ENCODE data around the gene MYO1H.

MYO1H gene, protein sequence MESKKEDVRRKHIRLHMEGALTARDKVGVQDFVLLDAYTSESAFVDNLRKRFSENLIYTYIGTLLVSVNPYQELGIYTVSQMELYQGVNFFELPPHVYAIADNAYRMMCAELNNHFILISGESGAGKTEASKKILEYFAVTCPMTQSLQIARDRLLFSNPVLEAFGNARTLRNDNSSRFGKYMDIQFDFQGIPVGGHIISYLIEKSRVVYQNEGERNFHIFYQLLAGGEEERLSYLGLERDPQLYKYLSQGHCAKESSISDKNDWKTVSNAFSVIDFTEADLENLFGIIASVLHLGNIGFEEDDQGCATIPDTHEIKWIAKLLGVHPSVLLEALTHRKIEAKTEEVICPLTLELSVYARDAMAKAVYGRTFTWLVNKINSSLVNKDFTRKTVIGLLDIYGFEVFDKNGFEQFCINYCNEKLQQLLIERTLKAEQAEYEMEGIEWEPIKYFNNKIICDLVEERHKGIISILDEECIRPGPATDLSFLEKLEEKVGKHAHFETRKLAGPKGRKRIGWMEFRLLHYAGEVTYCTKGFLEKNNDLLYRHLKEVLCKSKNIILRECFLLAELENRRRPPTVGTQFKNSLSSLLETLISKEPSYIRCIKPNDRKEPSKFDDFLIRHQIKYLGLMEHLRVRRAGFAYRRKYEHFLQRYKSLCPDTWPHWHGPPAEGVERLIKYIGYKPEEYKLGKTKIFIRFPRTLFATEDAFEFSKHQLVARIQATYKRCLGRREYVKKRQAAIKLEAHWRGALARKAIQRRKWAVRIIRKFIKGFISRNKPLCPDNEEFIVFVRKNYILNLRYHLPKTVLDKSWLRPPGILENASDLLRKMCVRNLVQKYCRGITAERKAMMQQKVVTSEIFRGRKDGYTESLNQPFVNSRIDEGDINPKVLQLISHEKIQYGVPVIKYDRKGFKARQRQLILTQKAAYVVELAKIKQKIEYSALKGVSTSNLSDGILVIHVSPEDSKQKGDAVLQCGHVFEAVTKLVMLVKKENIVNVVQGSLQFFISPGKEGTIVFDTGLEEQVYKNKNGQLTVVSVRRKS

DNA sequence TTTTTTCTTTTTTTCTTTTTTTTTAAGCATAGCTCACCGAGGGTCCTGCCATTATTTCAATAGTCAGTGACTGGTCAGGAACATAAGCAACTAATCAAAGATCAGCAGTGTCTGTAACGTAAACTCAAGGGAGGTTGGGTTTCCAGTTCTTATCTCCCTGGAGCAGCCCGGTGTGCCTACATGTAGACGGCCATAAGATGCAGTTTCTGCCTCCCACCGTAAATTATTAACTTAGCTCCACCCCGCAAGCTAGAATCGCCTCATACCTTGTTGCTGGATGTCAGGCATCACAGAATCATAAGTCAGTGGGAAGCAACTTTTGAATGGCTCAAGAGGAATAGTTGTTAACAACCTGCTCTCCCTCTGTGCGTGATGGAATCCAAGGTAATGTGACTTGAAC is at the start of gene MYO1H:
Gene MYO1H, plus strand, starts transcription at position 312 of the 400 bp plus-strand sequence. Its CDS starts 61 bp downstream, at position 373.
- no peaks in the 10 kb centered on the region for H3K36me3 ChIP-seq (ENCODE audit: insufficient read depth, low read length)
- no peak for DNase-seq (ENCODE audit: low read depth, low spot score)
- no peak within 1 kb of the TSS for H3K4me3 ChIP-seq
- no peak within 1 kb of the TSS for H3K9ac ChIP-seq (ENCODE audit: insufficient read length)
- H3K27ac ChIP-seq: no peak within 1 kb of the TSS
- no peak for TF ChIP-seq POLR2AphosphoS5 (IDR thresholded peaks at IDR 0.05; ENCODE audit: borderline replicate concordance, low read depth, low read length)
- TF ChIP-seq FOXP2 (optimal IDR thresholded peaks at IDR 0.05; ENCODE audit: control extremely low read depth, extremely low read length, insufficient read depth): no peak
- no peak for TF ChIP-seq EZH2 (IDR thresholded peaks at IDR 0.05)
- no peaks in the 10 kb centered on the region for H3K9me3 ChIP-seq (ENCODE audit: low read depth, low read length)

DNA sequence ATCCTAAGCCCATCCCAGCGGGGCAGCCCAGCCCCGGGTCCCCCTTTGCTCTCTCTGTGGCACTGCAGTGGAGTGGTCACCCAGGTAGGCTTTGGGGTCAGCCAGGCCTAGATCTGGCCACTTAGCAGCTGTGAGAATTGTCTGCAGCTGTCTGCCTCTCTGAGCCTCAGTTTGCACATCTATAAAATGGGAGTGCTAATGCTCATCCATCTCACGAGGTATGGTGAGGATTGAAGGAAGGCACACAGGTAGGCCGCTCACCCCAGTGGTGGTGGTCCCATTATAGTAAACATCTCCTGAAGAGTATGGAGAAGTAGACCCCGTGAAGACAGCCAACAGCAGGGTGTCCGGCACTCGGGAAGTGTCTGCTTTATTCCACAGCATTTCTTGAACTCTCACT is 47.9 kb upstream of the MYO1H start:
- no peak overlapping the region for H3K4me3 ChIP-seq
- no peak for TF ChIP-seq FOXP2 (optimal IDR thresholded peaks at IDR 0.05; ENCODE audit: control extremely low read depth, extremely low read length, insufficient read depth)
- no peak for TF ChIP-seq POLR2AphosphoS5 (IDR thresholded peaks at IDR 0.05; ENCODE audit: borderline replicate concordance, low read depth, low read length)
- no peak for TF ChIP-seq EZH2 (IDR thresholded peaks at IDR 0.05)
- no peak overlapping the region for H3K9ac ChIP-seq (ENCODE audit: insufficient read length)
- no peak overlapping the region for H3K27ac ChIP-seq
- no peaks in the 10 kb centered on the region for H3K9me3 ChIP-seq (ENCODE audit: low read depth, low read length)
- no peak for DNase-seq (ENCODE audit: low read depth, low spot score)
- no peaks in the 10 kb centered on the region for H3K36me3 ChIP-seq (ENCODE audit: insufficient read depth, low read length)

DNA sequence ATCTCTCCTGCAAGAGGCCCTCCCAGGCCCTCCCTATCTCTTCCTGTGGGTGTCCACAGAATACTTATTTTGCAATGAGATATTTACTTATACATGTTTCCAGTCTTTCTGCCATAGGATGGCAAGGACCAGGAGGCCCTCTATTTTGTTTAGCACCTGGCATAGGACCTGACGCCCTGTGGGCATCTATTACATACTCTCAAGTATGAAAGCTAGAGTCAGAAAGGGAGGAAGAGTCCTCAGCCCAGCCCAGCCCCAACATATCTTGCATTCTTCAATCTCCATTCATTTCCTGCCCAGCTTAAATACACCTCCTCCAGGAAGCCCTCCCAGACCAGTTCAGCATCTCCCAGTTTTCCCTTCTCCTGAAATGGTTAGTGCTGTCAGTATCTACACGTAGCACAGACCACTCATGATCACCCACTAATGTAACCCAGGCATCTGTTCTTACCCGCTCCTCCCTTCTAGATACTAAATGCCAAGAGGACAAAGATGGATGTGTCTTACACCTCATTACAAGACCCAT is 46.0 kb upstream of the MYO1H start:
- Histone ChIP-seq H3K9ac (ENCODE audit: insufficient read length) (no peak overlapping the region), H3K4me3 (no peak overlapping the region), H3K27ac (no peak overlapping the region), H3K36me3 (ENCODE audit: insufficient read depth, low read length) (no peaks in the 10 kb centered on the region), H3K9me3 (ENCODE audit: low read depth, low read length) (no peaks in the 10 kb centered on the region)
- no peak for DNase-seq (ENCODE audit: low read depth, low spot score)
- TF ChIP-seq POLR2AphosphoS5 (IDR thresholded peaks at IDR 0.05; ENCODE audit: borderline replicate concordance, low read depth, low read length): no peak
- TF ChIP-seq FOXP2 (optimal IDR thresholded peaks at IDR 0.05; ENCODE audit: control extremely low read depth, extremely low read length, insufficient read depth): no peak
- TF ChIP-seq EZH2 (IDR thresholded peaks at IDR 0.05): no peak

DNA sequence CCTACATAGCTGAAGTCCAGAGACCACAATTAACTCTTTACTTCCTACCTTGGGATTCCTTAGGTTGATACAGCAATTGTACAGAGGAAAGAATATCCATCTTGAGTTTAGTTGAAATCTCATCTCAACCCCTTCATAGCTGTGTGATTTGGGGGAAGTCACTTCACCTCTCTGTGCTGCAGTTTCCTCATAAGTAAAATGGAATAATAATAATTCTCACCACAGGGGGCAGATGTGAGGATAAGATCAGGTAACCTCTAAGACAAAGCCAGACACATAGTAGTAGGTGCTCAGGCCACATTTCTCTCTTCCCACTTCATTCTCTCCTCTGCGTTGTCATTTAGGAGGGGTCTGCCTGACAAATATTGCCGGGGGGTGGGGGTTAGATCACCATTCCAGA is 45.3 kb upstream of the MYO1H start:
- no peak overlapping the region for H3K27ac ChIP-seq
- TF ChIP-seq FOXP2 (optimal IDR thresholded peaks at IDR 0.05; ENCODE audit: control extremely low read depth, extremely low read length, insufficient read depth): no peak
- TF ChIP-seq EZH2 (IDR thresholded peaks at IDR 0.05): no peak
- TF ChIP-seq POLR2AphosphoS5 (IDR thresholded peaks at IDR 0.05; ENCODE audit: borderline replicate concordance, low read depth, low read length): no peak
- DNase-seq (ENCODE audit: low read depth, low spot score): no peak
- no peak overlapping the region for H3K9ac ChIP-seq (ENCODE audit: insufficient read length)
- no peaks in the 10 kb centered on the region for H3K9me3 ChIP-seq (ENCODE audit: low read depth, low read length)
- H3K36me3 ChIP-seq (ENCODE audit: insufficient read depth, low read length): no peaks in the 10 kb centered on the region
- H3K4me3 ChIP-seq: no peak overlapping the region

DNA sequence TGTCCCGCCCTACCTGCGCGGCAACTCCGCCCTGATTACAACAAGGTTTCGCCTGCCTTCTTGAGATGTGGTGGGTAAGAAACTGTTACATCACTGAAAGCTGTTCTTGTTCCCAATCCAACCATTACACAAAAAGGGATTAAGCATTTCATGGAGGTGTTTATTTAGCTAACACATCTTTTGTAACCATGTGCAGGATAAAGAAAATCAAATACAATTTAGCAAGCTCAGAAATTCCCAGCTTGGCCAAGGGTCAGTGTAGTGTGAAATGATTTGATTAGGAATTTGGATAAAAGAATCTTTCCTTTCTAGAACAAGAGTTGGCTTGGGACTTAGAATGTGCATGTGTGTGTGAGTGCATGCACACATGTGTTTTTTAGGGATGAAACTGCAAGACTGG is 44.9 kb upstream of the MYO1H start:
- H3K27ac ChIP-seq: no peak overlapping the region
- TF ChIP-seq FOXP2 (optimal IDR thresholded peaks at IDR 0.05; ENCODE audit: control extremely low read depth, extremely low read length, insufficient read depth) (no peak), POLR2AphosphoS5 (IDR thresholded peaks at IDR 0.05; ENCODE audit: borderline replicate concordance, low read depth, low read length) (no peak), EZH2 (IDR thresholded peaks at IDR 0.05) (no peak)
- H3K9me3 ChIP-seq (ENCODE audit: low read depth, low read length): no peaks in the 10 kb centered on the region
- H3K4me3 ChIP-seq: no peak overlapping the region
- no peak overlapping the region for H3K9ac ChIP-seq (ENCODE audit: insufficient read length)
- no peaks in the 10 kb centered on the region for H3K36me3 ChIP-seq (ENCODE audit: insufficient read depth, low read length)
- no peak for DNase-seq (ENCODE audit: low read depth, low spot score)

DNA sequence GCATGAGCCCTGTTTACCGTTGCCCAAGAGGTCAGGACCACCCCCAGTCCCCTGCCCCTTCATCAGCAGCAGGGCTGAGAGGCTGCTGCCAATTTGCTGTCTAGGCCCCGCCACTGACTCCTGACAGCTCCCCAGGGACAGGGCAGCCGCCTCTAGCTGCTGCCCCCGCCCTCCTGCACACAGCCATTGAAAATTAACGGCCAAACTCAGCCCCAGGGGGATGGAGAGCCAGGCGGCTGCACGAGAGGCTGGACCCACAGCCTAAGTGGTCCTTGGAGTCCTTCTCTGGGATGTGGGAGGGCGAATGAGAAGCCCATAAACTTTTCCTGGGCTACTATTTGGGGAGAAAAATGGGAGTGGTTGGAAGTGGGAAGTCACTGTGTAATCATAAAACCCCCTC is 43.2 kb upstream of the MYO1H start:
- no peak for DNase-seq (ENCODE audit: low read depth, low spot score)

DNA sequence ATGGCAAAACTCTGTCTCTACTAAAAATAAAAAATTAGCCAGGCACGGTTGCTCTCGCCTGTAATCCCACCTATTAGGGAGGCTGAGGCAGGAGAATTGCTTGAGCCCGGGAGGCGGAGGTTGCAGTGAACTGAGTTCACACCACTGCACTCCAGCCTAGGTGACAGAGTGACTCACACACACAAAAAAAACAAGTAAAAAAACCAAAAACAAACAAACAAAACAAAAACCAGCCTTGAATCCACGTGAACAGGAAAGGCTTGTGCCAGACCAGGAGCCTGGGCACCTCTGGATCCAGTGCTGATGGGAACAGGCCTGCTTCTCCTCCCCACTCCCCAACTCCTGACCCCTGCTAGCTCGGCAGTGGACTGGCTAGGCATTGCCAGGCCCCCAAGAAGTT is 42.2 kb upstream of the MYO1H start:
- Histone ChIP-seq H3K27ac (no peak overlapping the region), H3K9me3 (ENCODE audit: low read depth, low read length) (no peaks in the 10 kb centered on the region), H3K36me3 (ENCODE audit: insufficient read depth, low read length) (no peaks in the 10 kb centered on the region), H3K4me3 (no peak overlapping the region), H3K9ac (ENCODE audit: insufficient read length) (no peak overlapping the region)
- DNase-seq (ENCODE audit: low read depth, low spot score): no peak
- no peak for TF ChIP-seq FOXP2 (optimal IDR thresholded peaks at IDR 0.05; ENCODE audit: control extremely low read depth, extremely low read length, insufficient read depth)
- no peak for TF ChIP-seq EZH2 (IDR thresholded peaks at IDR 0.05)
- no peak for TF ChIP-seq POLR2AphosphoS5 (IDR thresholded peaks at IDR 0.05; ENCODE audit: borderline replicate concordance, low read depth, low read length)

More for the DNA sequence above, 43.2 kb upstream of the MYO1H start:
- Histone ChIP-seq H3K9ac (ENCODE audit: insufficient read length) (no peak overlapping the region), H3K9me3 (ENCODE audit: low read depth, low read length) (no peaks in the 10 kb centered on the region), H3K27ac (no peak overlapping the region), H3K36me3 (ENCODE audit: insufficient read depth, low read length) (no peaks in the 10 kb centered on the region), H3K4me3 (no peak overlapping the region)
- no peak for TF ChIP-seq FOXP2 (optimal IDR thresholded peaks at IDR 0.05; ENCODE audit: control extremely low read depth, extremely low read length, insufficient read depth)
- no peak for TF ChIP-seq POLR2AphosphoS5 (IDR thresholded peaks at IDR 0.05; ENCODE audit: borderline replicate concordance, low read depth, low read length)

DNA sequence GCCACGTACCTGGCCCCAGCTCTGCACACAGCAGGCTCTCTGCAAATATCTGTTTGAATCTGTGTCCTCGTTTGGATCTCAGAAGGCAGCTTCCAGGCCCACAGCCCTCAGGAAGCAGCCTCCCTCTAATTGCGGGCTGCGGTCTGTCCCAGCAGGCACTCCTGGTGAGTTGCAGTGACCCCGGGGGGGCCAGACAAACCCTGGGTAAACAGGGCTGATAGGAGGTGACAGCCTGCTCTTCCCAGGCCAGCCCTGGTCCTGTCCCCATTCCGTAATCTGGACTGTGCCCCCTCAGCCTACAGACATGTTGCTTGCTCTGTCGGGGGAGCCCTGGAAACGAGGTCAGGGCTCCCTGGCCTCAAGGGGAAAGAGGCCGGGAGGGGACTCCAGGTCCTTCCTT is 40.6 kb upstream of the MYO1H start:
- Histone ChIP-seq H3K9ac (ENCODE audit: insufficient read length) (no peak overlapping the region), H3K9me3 (ENCODE audit: low read depth, low read length) (no peaks in the 10 kb centered on the region), H3K4me3 (no peak overlapping the region), H3K27ac (no peak overlapping the region), H3K36me3 (ENCODE audit: insufficient read depth, low read length) (no peaks in the 10 kb centered on the region)
- no peak for DNase-seq (ENCODE audit: low read depth, low spot score)
- TF ChIP-seq POLR2AphosphoS5 (IDR thresholded peaks at IDR 0.05; ENCODE audit: borderline replicate concordance, low read depth, low read length): no peak
- TF ChIP-seq FOXP2 (optimal IDR thresholded peaks at IDR 0.05; ENCODE audit: control extremely low read depth, extremely low read length, insufficient read depth): no peak
- no peak for TF ChIP-seq EZH2 (IDR thresholded peaks at IDR 0.05)

Measured in SK-N-MC (cell line).